GM19455 (cell line): ENCODE measurements around the gene SUSD3.

Experiments
- ATAC-seq: cut with Tn5 transposase; IDR thresholded peaks from one replicate; pipeline ENCODE4 v1.9.1; 2021; ENCODE audit not compliant: unreplicated experiment

The SUSD3 gene

DNA sequence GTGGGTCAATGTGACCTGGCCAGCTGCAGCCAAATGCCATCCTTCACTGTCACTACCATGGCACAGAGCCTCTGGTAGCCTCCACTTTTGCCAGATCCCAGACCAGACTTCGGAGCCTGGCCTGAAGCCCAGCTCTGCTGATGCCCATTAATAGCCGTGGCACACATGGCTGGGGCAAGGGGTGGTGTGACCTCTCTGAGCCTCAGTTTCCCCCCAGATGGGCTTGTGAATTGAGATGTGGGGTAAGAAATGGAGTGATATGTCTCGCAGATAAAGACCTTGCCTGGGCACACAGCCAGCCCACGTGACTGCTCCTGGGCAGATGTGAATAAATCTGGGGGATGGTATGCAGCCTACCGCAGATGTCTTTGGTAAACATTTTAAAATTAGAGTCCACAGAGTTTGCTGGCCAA, 13.9 kb downstream of the SUSD3 start:
- ATAC-seq, result no peak

DNA sequence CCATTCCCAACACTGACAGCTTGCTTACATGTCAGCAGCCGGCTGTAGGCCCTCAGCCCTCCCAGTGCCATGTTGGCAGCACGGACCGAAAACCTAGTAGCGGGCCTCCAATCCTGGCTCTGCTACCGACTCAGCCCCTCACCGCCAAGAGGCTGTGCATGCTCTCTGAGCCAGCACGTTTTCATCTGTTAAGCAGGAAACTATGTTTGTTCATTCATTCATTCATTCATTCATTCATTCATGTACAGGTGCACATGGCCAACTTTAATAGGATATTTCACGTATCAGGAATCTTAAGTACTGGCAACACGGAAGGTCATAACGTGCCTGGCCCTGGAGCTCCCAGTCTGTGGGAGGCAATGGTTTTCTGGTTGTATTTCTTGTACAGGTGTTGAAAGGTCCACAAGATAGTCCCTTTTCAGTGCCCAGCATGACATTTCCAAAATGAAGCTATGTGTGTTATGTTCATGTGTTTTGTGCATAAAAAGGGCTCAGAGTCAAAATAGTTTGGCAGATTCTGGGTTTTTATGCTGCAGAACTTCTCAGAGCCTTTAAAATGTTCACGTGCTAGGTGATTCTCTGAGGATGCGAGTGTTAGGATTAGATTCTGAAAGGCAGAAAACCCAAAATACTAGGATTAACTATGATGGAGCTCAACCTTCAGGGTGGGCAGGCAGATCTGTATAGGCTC, 17.7 kb downstream of the SUSD3 start:
- ATAC-seq, result no peak

DNA sequence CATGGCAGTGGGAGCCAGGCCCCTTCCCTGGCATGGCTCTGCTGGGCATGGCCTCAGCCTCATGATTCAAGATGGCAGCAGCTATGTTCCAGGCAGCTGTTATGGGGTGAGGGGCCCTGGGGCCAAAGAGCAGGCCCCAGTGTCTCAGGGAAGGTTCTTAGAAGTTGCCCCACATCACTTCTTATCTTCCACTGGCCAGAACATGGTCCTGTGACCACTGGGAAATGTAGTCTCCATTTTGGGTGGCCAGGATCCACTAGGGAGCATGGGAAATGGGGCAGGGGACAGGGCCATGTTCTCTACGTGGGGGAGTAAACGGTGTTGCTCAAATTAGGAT, 18.3 kb downstream of the SUSD3 start:
- no peak for ATAC-seq

DNA sequence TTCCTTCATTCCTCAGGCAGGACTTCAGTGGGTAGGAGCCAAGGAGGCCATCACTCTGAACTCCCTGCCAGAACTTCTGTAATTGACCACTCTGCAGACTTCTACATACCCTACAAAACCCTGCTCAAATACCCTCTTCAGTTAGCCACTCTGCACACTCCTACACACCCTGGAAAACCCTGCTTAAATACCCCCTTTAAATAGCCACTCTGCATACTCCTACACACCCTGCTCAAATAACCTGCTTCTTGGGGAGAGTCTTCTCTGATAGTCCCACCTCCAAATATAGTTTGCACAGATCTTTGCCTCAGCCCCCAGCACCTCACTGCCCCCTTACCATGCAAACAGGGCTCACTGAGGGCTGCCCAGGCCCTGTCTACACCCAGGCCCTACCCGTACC, 18.9 kb downstream of the SUSD3 start:
- ATAC-seq, result no peak

DNA sequence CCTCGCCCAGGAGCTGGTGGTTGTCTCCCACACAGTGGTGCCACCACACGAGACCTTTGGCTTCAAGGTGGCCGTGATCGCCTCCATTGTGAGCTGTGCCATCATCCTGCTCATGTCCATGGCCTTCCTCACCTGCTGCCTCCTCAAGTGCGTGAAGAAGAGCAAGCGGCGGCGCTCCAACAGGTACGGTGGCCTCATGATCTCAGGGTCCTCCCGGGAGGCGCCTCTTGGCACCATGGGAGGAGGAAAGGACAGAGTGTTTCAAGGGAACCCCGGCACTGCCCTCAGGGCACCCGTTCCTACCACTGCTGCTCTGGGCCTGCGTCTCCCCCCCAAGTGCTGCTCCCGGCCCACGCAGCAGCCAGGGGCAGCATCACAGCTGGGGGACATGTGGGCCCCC, 19.3 kb downstream of the SUSD3 start:
- no peak for ATAC-seq

DNA sequence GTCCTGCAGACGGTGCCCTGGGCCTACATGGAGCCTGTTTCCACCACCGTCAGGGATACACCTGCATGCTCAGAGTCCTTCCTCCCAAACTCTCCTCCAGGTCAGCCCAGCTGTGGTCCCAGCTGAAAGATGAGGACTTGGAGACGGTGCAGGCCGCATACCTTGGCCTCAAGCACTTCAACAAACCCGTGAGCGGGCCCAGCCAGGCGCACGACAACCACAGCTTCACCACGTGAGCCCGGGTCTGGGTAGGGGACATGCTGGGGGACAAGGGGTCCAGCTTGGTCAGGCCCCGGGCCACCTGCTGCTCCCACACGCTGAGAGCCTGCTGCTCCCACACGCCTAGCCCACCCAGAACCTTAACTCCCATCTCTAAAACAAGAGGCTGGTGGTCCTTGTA, 20.9 kb downstream of the SUSD3 start:
- no peak for ATAC-seq

DNA sequence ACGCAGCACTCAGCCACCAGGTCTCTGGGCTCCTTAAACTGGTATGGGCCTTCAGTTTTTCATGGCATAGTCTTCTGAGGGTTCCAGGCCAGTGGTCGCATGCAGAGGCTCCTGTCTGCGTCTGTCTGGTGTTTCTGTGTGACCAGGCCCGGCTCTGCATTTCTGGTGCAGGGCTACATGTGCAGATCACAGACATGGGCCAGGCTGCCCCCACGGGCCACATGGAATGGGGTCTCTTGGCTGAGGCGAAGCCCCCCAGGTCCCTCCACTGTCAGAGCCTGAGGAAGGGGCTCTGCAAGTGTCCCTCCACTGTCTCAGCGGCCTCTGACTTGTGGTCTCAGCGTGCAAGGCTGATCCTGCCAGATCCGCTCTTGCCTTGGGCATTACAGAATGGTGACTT, 21.9 kb downstream of the SUSD3 start:
- ATAC-seq, result no peak

DNA sequence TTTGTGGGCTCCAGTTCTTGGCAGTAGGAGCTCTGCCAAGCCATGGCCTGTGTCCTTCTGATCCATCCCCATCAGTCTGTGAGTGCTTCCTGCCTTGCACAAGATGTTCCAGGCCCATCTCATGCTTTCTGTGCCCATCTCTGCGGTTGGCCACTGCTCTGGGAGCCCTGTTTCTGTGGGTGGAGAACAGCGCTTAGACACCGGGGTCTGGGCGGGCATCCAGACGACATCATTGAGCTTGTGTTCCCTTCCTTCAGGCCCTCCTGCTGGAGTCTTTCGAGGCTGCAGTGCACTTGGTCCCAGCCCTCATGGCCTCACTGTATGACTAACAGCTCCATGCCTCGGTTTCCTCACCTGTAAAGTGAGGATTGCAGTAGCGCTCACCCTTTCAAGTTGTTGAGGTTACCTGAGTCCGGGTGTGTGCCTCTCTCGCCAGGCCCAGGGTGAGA, 22.6 kb downstream of the SUSD3 start:
- no peak for ATAC-seq

DNA sequence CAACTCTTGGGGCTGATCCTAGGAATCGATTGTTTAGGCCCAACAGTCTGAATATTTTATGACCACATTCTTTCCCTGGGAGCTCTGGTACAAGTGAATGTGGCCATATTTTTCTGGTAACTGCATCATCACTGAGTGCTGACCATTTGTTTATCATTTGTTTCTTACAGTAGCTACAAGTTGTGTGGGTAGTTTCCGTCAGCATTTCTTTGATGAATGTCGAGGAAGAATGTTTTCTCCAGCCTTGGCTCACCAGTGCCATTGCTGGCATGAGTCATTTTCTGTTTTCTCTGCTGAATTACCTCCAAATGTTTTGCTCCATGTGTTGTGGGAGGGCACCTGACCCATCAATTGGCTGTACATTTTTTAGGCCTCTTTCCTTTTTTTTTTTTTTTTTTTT, 23.4 kb downstream of the SUSD3 start:
- ATAC-seq, result no peak

DNA sequence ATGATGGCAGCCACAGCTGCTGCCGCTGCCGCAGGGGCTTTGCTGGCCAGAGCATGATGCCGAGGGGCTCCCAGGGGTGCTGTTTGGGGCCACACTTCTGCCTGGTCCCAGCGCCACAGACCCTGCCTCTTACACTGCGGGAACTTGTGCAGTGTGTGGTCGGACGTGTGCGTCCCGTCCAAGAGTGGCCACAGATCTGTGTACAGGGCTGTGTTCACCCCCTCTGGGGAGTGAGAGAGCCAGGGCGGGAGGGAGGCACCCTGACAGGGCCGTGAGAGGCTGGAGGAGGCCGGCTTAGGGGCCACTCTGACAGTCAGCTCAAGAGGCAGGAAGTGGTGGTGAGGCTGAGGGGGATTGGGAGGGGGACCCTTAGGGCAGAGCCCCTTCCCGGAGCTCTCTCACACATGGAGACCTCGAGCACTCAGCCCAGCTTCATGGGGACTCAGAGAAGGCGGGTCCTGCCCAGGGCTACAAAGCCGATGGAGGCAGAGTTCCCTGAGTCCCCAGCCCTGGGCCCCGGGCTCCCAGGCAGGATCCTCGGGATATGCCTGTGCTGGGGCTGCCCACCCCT, 24.4 kb downstream of the SUSD3 start:
- ATAC-seq, result no peak

DNA sequence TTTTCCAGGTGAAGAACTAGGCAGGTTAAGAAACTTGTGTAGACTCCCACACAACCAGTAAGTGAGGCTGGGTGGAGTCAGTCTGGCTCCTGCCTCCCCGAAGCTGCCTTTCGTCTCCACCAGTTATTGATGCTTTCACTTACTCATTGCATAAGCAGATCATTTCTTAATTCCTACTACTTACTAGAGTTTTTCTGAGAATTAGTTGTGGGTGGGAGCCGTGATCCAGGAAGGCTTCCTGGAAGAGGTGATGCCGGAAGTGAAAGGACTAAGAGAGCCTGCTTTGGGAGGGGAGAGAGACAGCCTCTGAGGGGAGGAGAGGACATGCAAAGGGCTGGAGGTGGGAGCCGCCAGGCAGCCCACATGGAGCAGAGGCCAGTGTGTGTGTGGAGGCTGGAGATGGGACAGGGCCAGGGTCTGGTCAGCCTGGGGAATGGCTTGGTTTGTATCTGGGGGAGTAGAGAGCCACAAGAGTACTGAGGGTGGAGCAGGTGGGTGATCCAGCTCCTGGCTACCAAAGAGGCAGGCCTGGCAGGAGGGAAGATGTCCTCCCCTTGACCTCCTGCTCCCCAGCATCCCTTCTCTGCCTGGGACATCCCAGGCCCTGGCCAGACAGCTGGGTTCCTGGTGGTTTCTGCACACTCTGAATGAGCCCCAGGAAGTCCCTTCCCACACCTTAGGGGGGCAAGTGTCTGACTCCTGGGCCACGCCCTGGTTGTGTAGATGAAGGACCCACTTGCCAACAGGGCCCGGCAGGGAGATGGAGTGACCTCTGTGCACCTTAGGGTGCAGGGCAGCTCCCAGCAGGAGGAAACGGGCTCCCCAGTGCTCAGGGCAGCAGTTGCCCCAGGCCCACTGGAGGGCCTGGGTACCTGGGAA, 25.3 kb downstream of the SUSD3 start:
- ATAC-seq, result no peak

DNA sequence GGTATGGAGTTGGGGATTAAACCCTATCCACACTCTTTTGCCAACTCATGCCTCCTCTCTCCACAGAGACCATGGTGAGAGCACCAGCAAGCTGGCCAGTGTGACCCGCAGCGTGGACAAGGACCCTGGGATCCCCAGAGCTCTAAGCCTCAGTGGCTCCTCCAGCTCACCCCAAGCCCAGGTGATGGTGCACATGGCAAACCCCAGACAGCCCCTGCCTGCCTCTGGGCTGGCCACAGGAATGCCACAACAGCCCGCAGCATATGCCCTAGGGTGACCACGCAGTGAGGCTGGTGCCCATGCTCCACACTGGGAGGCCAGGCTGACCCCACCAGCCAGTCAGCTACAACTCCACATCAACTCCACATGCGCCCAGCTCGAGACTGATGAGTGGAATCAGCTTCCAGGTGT, 26.0 kb downstream of the SUSD3 start:
- no peak for ATAC-seq

DNA sequence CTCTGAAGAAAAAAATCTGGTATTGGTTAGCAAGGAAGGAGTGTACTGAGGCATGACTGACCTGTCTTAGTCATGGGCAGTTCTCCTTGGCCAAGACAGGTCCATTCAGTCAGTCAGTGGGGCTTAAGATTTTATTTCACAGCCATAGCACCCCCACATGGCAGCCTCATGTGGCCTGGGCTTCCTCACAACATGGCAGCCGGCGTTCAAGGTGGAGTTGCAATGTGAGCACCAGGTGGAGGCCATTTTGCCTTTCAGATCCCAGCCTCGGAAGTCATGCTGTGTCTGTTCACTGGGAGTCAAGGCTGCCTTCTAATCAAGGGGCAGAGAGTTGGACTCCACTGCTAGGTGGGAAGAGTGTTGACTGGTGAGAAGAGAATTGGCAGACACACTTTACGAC, 27.2 kb downstream of the SUSD3 start:
- no peak for ATAC-seq

DNA sequence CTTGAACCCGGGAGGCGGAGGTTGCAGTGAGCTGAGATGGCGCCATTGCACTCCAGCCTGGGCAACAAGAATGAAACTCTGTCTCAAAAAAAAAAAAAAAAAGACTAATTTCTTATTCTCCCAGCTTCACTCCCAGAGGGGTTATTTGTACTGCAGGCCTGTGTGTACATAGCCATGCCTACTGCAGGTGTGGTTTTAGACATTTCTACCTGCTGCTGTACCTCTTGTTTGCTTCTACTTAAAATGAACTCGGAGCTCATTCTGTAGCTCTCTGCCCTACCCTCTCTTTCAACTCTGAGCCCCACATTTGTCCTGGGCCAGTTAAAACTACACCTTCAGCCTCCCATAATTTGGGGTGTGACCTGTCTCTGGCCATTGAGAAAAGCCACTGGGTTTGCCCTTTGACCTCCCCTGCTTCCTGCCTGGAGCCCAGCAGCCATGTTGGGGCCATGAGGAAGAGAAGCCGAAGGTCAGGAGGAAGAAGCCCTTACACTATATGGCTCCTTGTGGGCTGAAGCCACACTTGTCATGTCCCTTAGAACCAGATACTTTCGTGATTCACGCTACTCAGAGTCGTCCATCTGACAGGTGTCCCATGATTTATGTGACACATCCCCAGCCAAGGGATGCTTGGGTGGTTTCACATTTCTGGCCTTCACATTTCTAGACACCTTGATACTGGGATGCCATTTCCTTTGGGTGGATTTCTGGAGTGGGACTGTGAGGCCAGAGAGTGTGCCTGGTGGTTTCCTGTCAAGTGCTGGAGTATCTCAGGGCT, 28.1 kb downstream of the SUSD3 start:
- no peak for ATAC-seq

DNA sequence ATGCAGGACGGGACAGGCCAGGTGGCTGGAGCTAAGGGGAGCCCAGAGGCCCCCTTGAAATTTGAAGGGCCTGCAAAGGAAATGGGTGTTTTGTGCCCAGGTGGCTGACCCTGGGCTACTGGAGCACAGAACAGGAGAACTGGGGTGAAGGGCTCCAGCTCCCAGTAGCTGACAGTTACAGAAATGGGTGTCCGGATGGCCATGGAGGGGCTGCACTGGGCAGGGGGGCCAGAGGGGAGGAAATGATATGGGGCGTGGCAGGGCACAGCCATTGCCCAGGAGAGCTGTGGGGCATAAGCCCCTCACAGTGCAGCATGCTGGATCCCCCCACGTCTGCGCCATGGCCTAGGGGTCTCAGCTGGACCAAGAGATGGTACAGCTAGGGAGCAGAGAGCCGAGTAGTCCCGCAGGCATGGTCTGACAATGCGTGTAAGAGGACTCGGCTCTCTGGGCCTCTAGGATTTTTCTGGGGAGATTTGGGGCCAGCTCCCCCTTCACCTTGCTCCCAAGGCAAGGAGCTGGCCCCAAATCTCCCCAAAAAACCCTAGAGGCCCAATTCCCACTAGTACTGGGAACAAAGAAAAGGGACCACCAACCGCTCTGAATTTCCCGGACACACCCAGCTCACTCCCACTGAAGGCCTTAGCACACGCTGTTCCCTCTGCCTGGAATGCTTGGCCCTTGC, 29.6 kb downstream of the SUSD3 start:
- ATAC-seq, result no peak

DNA sequence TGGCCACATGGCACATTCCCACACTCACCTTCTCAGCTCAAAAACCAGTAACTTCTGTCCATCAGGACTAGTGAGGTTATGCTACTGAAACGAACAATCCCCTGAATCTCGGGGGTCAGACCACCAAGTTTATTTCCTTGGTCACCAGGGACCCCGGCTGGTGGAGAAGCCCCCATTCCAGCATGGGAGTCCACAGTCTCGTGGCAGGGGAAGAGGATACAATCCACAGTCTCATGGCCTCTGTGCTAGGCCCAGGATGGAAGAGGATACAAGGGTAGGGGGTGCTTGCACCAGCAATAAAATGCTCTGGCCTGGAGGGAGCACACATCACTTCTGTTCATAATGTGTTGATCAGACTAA, 30.1 kb downstream of the SUSD3 start:
- no peak for ATAC-seq

DNA sequence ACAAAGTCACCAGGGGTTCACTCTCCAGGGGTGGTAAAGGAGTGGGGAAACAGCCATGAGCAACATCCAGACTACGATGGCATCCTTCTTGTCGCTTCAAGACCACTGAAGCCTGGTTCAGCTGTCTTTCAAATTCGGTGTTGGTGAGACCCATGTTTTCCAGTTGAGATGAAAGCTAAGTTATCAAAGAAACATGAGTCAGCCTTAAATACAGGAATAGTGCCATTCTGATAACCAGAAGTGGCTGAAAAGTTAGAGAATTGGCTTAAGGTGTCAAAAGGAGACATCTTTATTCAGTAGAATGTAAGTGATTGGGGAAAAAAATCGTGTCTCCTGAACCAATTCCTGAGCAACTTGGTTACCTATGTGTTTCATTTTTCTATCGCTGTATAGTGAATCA, 30.5 kb downstream of the SUSD3 start:
- ATAC-seq, result no peak

DNA sequence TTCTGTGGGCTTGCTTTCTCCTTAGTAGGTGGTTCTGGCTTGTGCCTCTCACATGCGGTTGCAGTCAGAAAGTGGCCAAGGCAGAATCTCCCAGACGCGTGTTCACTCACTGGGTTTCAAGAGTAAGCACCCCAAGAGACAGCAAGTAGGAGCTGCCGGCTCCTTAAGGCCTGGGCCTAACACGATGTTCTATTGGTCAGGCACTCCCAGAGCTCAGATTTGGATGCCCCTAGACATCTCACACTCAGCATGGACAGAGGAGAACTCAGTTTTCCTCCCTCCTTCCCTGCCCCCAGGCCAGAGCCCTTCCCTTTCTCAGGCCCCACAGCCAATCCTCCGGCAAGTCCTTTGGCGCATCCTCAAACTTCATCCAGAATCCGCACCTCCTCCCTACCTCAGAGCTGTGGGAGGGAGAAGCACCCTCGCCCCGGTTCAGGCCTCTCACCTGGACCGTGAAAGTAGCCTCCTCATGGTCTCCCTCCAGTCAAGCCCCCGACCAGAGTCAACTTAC, 31.0 kb downstream of the SUSD3 start:
- ATAC-seq, result no peak

DNA sequence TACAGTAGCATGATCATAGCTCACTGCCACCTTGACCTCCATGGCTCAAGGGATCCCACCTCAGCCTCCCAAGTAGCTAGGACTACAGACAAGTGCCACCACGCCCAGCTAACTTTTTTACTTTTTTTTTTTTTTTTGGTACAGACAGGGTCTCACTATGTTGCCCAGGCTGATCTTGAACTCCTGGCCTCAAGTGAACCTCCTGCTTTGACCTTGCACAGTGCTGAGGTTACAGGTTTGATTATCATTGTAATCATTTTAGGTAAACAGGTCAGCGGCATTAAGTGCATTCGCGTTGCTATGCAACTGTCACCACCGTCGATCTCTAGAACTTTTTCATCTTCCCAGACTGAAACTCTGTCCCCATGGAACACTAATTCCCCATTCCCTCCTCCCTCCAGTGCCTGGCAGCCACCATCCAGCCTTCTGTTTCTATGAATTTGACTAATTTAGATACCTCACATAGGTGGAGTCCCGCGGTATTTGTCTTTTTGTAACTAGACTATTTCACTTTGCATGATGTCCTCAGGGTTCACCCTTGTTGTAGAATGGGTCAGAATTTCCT, 31.7 kb downstream of the SUSD3 start:
- no peak for ATAC-seq

DNA sequence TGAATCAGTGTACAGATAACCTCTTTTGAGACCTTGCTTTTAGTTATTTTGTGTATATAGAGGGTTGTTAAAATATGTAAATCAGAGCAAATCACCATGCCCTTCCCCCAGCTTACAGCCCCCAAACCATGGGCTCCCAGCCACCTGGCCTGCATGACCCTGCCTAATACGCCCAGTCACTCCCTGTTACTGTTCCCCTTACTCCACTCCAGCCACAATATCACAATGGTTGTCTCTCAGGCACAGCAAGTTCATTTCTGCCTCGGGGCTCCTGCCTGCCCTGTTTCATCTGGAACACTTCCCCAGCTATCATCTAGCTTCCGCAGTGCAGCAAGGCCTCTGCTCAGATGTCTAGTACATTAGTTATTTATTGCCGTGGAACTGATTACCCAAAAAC, 32.6 kb downstream of the SUSD3 start:
- ATAC-seq, result no peak
